Fibroblast of gingiva (primary cell): ENCODE data around the gene B3GALNT2.

Experiments
- DNase-seq: peaks from one replicate; pipeline ENCODE4 v3.0.0-alpha.2; 2011; ENCODE audit warnings: low read depth

The B3GALNT2 gene

GRCh38 chr1:235454021-235454420 is 50.2 kb downstream of the B3GALNT2 start:
- no peak for DNase-seq

- no peak for DNase-seq
Measured at GRCh38 chr1:235450886-235451483, 53.3 kb downstream of the B3GALNT2 start.

GRCh38 chr1:235450433-235450832 is 53.8 kb downstream of the B3GALNT2 start:
- DNase-seq = no peak

GRCh38 chr1:235448616-235449015 is 55.6 kb downstream of the B3GALNT2 start:
- no peak for DNase-seq

- peak; percentile 68 for DNase-seq
Measured at GRCh38 chr1:235442788-235443429, 61.3 kb downstream of the B3GALNT2 start.

- DNase-seq = no peak
Measured at GRCh38 chr1:235441159-235441685, 63.0 kb downstream of the B3GALNT2 start.

- no peak for DNase-seq
Measured at GRCh38 chr1:235434001-235434400, 70.3 kb downstream of the B3GALNT2 start.

GRCh38 chr1:235430991-235431390 is 73.3 kb downstream of the B3GALNT2 start:
- no peak for DNase-seq

- no peak for DNase-seq
Measured at GRCh38 chr1:235429143-235429542, 75.1 kb downstream of the B3GALNT2 start.

GRCh38 chr1:235427447-235427846 is 76.8 kb downstream of the B3GALNT2 start:
- DNase-seq = no peak

- no peak for DNase-seq
Measured at GRCh38 chr1:235426680-235427079, 77.6 kb downstream of the B3GALNT2 start.

GRCh38 chr1:235426143-235426542 is 78.1 kb downstream of the B3GALNT2 start:
- DNase-seq = no peak

- no peak for DNase-seq
Measured at GRCh38 chr1:235425357-235425756, 78.9 kb downstream of the B3GALNT2 start.

- no peak for DNase-seq
Measured at GRCh38 chr1:235424092-235424491, 80.2 kb downstream of the B3GALNT2 start.

- DNase-seq = no peak
Measured at GRCh38 chr1:235423214-235423652, 81.0 kb downstream of the B3GALNT2 start.

GRCh38 chr1:235421751-235422150 is 82.5 kb downstream of the B3GALNT2 start:
- DNase-seq = no peak

GRCh38 chr1:235417086-235417697 is 87.1 kb downstream of the B3GALNT2 start:
- peak; percentile 72 for DNase-seq

- peak; percentile 17 for DNase-seq
Measured at GRCh38 chr1:235416662-235417049, 87.6 kb downstream of the B3GALNT2 start.

GRCh38 chr1:235415008-235415904 is 89.0 kb downstream of the B3GALNT2 start:
- peak; percentile 76 for DNase-seq

- no peak for DNase-seq
Measured at GRCh38 chr1:235411489-235412486, 92.5 kb downstream of the B3GALNT2 start.

GRCh38 chr1:235410467-235410866 is 93.8 kb downstream of the B3GALNT2 start:
- DNase-seq = no peak
